HL-60 (cell line): ENCODE results near the gene DEDD.

Experiments
- CTCF ChIP-seq: IDR thresholded peaks from one replicate; pipeline ENCODE4 v1.5.1; 2011; ENCODE audit warnings: low read length, control low read depth, inconsistent platforms; ENCODE audit not compliant: insufficient read depth
- POLR2AphosphoS5 ChIP-seq: IDR thresholded peaks from 2 replicates; pipeline ENCODE4 v1.6.1; 2012; ENCODE audit warnings: low read depth

DNA sequence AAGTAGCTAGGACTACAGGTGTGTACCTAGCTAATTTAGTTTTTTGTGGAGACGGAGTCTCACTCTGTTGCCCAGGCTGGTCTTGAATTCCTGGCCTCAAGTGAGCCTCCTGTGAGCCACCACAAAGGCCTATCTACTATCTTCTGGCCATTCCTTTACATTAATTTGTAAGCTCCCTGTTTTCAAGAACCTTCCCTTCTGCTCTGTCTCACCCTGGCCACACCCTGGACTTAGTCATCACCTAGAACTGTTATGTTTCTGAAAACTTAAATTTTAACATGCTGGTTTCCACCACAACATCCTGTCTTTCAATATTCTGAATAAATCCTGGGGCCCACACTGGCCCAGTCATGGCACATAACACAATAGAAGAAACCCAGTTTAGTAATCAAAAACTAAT lies 49.7 kb upstream of the DEDD start:
- TF ChIP-seq CTCF (no peak), POLR2AphosphoS5 (no peak)
